ENCODE measurements around the gene TSHZ1. TPM values are rescaled to one million over a fixed set of nuclear protein-coding genes. Genes with fewer than 3 reads are reported as not detected.

TSHZ1 gene, protein sequence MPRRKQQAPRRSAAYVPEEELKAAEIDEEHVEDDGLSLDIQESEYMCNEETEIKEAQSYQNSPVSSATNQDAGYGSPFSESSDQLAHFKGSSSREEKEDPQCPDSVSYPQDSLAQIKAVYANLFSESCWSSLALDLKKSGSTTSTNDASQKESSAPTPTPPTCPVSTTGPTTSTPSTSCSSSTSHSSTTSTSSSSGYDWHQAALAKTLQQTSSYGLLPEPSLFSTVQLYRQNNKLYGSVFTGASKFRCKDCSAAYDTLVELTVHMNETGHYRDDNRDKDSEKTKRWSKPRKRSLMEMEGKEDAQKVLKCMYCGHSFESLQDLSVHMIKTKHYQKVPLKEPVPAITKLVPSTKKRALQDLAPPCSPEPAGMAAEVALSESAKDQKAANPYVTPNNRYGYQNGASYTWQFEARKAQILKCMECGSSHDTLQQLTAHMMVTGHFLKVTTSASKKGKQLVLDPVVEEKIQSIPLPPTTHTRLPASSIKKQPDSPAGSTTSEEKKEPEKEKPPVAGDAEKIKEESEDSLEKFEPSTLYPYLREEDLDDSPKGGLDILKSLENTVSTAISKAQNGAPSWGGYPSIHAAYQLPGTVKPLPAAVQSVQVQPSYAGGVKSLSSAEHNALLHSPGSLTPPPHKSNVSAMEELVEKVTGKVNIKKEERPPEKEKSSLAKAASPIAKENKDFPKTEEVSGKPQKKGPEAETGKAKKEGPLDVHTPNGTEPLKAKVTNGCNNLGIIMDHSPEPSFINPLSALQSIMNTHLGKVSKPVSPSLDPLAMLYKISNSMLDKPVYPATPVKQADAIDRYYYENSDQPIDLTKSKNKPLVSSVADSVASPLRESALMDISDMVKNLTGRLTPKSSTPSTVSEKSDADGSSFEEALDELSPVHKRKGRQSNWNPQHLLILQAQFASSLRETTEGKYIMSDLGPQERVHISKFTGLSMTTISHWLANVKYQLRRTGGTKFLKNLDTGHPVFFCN (N-terminal part only)
- total RNA-seq: 10 to 100 TPM; 17.9 to 41.7 (median 32.2) TPM

DNA sequence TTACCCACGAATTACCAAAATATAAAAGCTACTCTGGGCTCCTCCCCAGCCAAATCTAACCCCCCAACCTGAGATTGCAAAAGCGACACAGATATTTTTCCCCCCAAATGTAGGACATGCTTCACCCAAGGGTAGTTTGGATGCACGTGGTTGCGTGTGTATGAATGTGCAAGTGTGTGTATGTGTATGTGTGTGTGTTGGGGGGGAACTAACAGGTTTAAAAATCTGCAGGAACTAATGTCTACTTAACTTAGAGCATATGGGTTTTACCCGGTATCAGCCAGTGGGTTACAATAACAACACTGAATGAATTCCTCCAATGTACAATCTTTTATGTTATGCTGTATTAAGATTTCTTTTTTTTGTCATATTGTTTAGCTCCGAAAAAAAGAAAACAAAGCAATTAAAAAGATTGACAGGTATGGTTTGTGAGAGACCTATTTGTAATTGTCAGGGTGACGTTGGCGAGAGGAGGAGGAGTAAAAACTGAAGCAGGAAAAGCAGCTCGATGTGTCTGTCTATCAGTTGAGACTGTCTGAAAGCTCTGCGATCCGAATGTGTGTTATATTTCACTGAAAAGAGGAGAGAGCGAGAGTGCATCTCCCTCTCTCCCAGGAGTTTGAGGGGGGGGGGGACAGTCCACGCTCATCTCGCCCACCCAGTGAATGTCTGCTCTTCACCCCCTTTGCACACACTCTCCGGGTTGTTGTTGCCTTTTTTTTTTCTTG, at the start of gene TSHZ1:
Gene TSHZ1 (plus strand): TSS at position 524 of the 728 bp plus-strand sequence. CDS start 1,080 bp downstream, outside the sequence.
- intact Hi-C loops (cut with DNase I): loop anchor here (5.0 kb wide), 1 partner anchor 37 kb away; no protein-coding TSS in a partner anchor

DNA sequence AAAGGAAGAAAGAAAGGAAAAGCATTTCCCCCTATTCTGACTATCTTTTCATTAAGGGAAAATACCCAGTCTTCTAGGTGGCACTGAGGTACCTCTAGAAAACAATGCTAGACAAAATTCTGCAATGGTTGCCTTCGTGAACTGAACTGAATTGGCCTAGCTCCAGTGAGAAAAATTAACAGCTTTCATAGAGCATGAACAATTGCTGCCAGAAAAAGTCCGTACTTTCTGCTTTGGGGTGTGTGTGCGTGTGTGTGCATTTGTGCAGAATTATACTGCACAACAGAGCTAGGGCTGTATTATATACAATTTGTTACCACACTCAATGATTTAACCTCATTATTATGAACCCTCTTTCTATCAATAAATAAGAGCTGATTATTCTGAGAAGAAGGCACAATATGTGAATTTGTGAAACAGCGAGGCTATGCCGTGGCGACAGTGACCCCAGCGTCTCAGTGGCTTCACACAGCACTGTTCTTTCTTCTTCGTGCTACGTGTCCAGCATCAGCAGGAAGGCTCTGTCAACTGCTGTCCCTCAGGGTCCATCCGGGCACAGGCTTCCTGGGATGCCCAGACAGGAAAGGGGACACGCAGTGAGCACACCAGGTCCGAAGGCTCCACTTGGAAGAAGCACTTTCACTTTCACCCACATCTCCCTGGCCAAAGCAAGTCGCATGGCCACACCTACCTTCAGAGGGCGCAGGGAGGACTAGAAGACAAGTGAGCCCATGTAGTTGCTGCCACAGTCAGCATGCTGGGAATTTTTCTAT, 49.2 kb upstream of the TSHZ1 start:
- H3K36me3 ChIP-seq: no peaks in the 10 kb centered on the region
- TF ChIP-seq POLR2A (IDR thresholded peaks at IDR 0.05; ENCODE audit: low read depth): no peak
- TF ChIP-seq POLR2AphosphoS5 (IDR thresholded peaks at IDR 0.05): no peak
- TF ChIP-seq, protein P1, sequence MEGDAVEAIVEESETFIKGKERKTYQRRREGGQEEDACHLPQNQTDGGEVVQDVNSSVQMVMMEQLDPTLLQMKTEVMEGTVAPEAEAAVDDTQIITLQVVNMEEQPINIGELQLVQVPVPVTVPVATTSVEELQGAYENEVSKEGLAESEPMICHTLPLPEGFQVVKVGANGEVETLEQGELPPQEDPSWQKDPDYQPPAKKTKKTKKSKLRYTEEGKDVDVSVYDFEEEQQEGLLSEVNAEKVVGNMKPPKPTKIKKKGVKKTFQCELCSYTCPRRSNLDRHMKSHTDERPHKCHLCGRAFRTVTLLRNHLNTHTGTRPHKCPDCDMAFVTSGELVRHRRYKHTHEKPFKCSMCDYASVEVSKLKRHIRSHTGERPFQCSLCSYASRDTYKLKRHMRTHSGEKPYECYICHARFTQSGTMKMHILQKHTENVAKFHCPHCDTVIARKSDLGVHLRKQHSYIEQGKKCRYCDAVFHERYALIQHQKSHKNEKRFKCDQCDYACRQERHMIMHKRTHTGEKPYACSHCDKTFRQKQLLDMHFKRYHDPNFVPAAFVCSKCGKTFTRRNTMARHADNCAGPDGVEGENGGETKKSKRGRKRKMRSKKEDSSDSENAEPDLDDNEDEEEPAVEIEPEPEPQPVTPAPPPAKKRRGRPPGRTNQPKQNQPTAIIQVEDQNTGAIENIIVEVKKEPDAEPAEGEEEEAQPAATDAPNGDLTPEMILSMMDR (IDR thresholded peaks at IDR 0.05): no peak
- 67% methylated on average over 14 of the region's 14 CpGs for WGBS
- no peaks in the 10 kb centered on the region for H3K9me3 ChIP-seq
- peak overlapping the region in 1 of 4 donors; percentile 11 for H3K27ac ChIP-seq (replicated peaks in 1 of 4)
- H3K4me3 ChIP-seq: peak overlapping the region; percentile 34 to 57 (median 44)
- DNase-seq (ENCODE audit: extremely low spot score): no peak
- peaks cover 0 to 5% (median 0%) of the 10 kb centered on the region in 4 donors for H3K27me3 ChIP-seq
- intact Hi-C loops (cut with DNase I): loop anchor here (10.0 kb wide), 1 partner anchor 507 kb away; no protein-coding TSS in a partner anchor
- H3K4me1 ChIP-seq: peaks cover 9 to 26% (median 20%) of the 10 kb centered on the region in 4 donors

More for the DNA sequence above, at the start of gene TSHZ1:
- Histone ChIP-seq H3K4me1 (peaks cover 40 to 67% (median 63%) of the 10 kb centered on the region in 4 donors), H3K27me3 (no peaks in the 10 kb centered on the region), H3K36me3 (no peaks in the 10 kb centered on the region), H3K9me3 (no peaks in the 10 kb centered on the region), H3K4me3 (peak within 1 kb of the TSS; percentile 96 to 99 (median 97)), H3K27ac (replicated peaks in 1 of 4) (peak within 1 kb of the TSS; percentile 97 to 100 (median 98))
- 3% methylated on average over 15 of the region's 15 CpGs for WGBS
- TF ChIP-seq, protein P1 (IDR thresholded peaks at IDR 0.05): no peak
- peak; percentile 73 to 92 for TF ChIP-seq POLR2AphosphoS5 (IDR thresholded peaks at IDR 0.05)
- DNase-seq (ENCODE audit: extremely low spot score): peak; percentile 90

DNA sequence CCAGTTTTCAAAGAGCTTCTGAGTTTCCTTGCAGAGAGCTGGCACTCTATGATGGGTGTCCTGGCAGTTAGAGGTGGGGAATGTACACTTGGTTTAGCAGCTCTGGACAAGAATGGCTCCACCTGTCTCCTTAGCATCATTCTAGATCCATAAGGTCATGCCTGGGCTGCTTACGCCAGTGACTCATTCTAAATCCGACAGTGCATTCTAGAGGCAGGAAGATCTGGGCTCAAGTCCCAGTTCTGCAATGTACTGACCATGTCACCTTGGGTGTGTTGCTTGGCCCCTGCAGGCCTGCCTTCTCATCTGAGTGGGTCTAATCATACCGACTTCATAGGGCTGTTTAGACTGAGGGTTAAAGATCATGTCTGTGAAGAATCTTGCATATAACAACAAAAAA, 48.1 kb upstream of the TSHZ1 start:
- WGBS: 29% methylated on average over 3 of the region's 3 CpGs
- Histone ChIP-seq H3K27ac (replicated peaks in 1 of 4) (peak overlapping the region in 1 of 4 donors; percentile 31), H3K9me3 (no peaks in the 10 kb centered on the region), H3K36me3 (no peaks in the 10 kb centered on the region), H3K4me1 (peaks cover 9 to 30% (median 25%) of the 10 kb centered on the region in 4 donors), H3K4me3 (no peak overlapping the region), H3K27me3 (peaks cover 0 to 5% (median 0%) of the 10 kb centered on the region in 4 donors)
- intact Hi-C loops (cut with DNase I): loop anchor here (10.0 kb wide), 1 partner anchor 508 kb away; no protein-coding TSS in a partner anchor
- TF ChIP-seq, protein P1 (IDR thresholded peaks at IDR 0.05): no peak
- TF ChIP-seq POLR2A (IDR thresholded peaks at IDR 0.05; ENCODE audit: low read depth) (no peak), POLR2AphosphoS5 (IDR thresholded peaks at IDR 0.05) (peak; percentile 26 to 46)
- peak; percentile 90 for DNase-seq (ENCODE audit: extremely low spot score)

DNA sequence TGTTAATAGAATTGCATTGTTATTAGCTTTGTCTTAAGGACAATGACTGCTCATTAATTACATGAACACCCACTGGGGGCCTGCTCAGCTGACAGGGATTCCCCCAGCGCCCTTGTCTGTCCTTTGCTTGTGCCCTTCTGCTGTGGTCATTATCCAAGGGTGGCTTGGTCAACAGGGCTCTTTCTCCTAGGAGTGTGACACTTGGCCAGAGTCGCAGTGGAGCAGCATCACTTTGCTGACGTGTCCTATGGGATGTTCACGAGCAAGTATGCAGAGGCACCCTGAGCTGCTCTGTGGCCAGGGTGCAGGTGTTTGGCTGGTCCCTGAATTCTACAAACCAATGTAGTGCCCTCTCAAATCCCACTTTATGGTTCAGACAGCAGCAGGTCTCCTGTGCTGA, 47.6 kb upstream of the TSHZ1 start:
- Histone ChIP-seq H3K36me3 (no peaks in the 10 kb centered on the region), H3K27ac (replicated peaks in 1 of 4) (peak overlapping the region in 2 of 4 donors; percentile 5 to 31), H3K9me3 (no peaks in the 10 kb centered on the region), H3K4me3 (no peak overlapping the region), H3K27me3 (peaks cover 0 to 5% (median 0%) of the 10 kb centered on the region in 4 donors), H3K4me1 (peaks cover 9 to 32% (median 28%) of the 10 kb centered on the region in 4 donors)
- WGBS: 88% methylated on average over 3 of the region's 4 CpGs
- peak; percentile 89 for DNase-seq (ENCODE audit: extremely low spot score)
- intact Hi-C loops (cut with DNase I): loop anchor here (10.0 kb wide), 1 partner anchor 508 kb away; no protein-coding TSS in a partner anchor
- no peak for TF ChIP-seq POLR2AphosphoS5 (IDR thresholded peaks at IDR 0.05)
- TF ChIP-seq, protein P1 (IDR thresholded peaks at IDR 0.05): no peak
- TF ChIP-seq POLR2A (IDR thresholded peaks at IDR 0.05; ENCODE audit: low read depth): no peak
- no peak for TF ChIP-seq EP300 (IDR thresholded peaks at IDR 0.05)
